GM19463 (cell line): ENCODE results near the gene FBXW7.
A peak's percentile ranks its signal among the peaks of the same experiment; 100 is the strongest.

Experiments
- ATAC-seq: cut with Tn5 transposase; IDR thresholded peaks from one replicate; pipeline ENCODE4 v1.9.1; 2021; ENCODE audit warnings: mild to moderate bottlenecking, moderate library complexity; ENCODE audit not compliant: unreplicated experiment

The FBXW7 gene

GRCh38 chr4:152296386-152296785 is 239.5 kb downstream of the FBXW7 start:
- no peak for ATAC-seq

- no peak for ATAC-seq
Measured at GRCh38 chr4:152294765-152295164, 241.1 kb downstream of the FBXW7 start.

GRCh38 chr4:152294331-152294730 is 241.6 kb downstream of the FBXW7 start:
- no peak for ATAC-seq

GRCh38 chr4:152293527-152293926 is 242.4 kb downstream of the FBXW7 start:
- no peak for ATAC-seq

- no peak for ATAC-seq
Measured at GRCh38 chr4:152290366-152290921, 245.4 kb downstream of the FBXW7 start.

- no peak for ATAC-seq
Measured at GRCh38 chr4:152289941-152290340, 246.0 kb downstream of the FBXW7 start.

- ATAC-seq: no peak
Measured at GRCh38 chr4:152289541-152289940, 246.4 kb downstream of the FBXW7 start.

- no peak for ATAC-seq
Measured at GRCh38 chr4:152283801-152284470, 252.0 kb downstream of the FBXW7 start.

- no peak for ATAC-seq
Measured at GRCh38 chr4:152281822-152282221, 254.1 kb downstream of the FBXW7 start.

- no peak for ATAC-seq
Measured at GRCh38 chr4:152281211-152281610, 254.7 kb downstream of the FBXW7 start.

GRCh38 chr4:152279234-152279566 is 256.7 kb downstream of the FBXW7 start:
- no peak for ATAC-seq

- ATAC-seq: peak; percentile 75
Measured at GRCh38 chr4:152278505-152279233, 257.2 kb downstream of the FBXW7 start.

- ATAC-seq: peak; percentile 31
Measured at GRCh38 chr4:152278172-152278504, 257.8 kb downstream of the FBXW7 start.

- no peak for ATAC-seq
Measured at GRCh38 chr4:152277333-152277732, 258.6 kb downstream of the FBXW7 start.

GRCh38 chr4:152273343-152273742 is 262.5 kb downstream of the FBXW7 start:
- no peak for ATAC-seq
